Neural cell (in vitro differentiated cells): ENCODE data around the gene DAP3.
A peak's percentile ranks its signal among the peaks of the same experiment; 100 is the strongest.

Source experiments
- EP300 ChIP-seq: fragments of 450-650 bp; conservative IDR thresholded peaks from 2 replicates; pipeline ENCODE4 v1.6.1; 2014; ENCODE audit warnings: antibody characterized with exemption, mild to moderate bottlenecking, moderate library complexity; ENCODE audit not compliant: poor library complexity, severe bottlenecking
- EZH2 ChIP-seq: fragments of 200-600, 300-800 bp; shearing (Covaris generic), sonication (generic); IDR thresholded peaks from 2 replicates; pipeline ENCODE4 v1.6.1; 2014; ENCODE audit warnings: antibody characterized with exemption, low read length, borderline replicate concordance, mild to moderate bottlenecking; ENCODE audit not compliant: insufficient read depth, poor library complexity, severe bottlenecking
- POLR2AphosphoS5 ChIP-seq: IDR thresholded peaks from 2 replicates; pipeline ENCODE4 v1.6.1; 2012
- RAD21 ChIP-seq: fragments of 450-650 bp; conservative IDR thresholded peaks from 2 replicates; pipeline ENCODE4 v1.6.1; 2014; ENCODE audit warnings: antibody characterized with exemption, mild to moderate bottlenecking, moderate library complexity
- SMC3 ChIP-seq: fragments of 450-650 bp; conservative IDR thresholded peaks from 2 replicates; pipeline ENCODE4 v1.6.1; 2014; ENCODE audit warnings: antibody characterized with exemption, mild to moderate bottlenecking, moderate library complexity; ENCODE audit not compliant: poor library complexity
- TAF1 ChIP-seq: IDR thresholded peaks from 2 replicates; pipeline ENCODE4 v1.6.1; 2012; ENCODE audit warnings: low read depth
- TF ChIP-seq, protein P1 (sequence below): fragments of 450-650 bp; IDR thresholded peaks from 2 replicates; pipeline ENCODE4 v1.5.1; 2014; ENCODE audit warnings: antibody characterized with exemption, mild to moderate bottlenecking, moderate library complexity; ENCODE audit not compliant: poor library complexity, severe bottlenecking
- TF ChIP-seq, protein P2 (sequence below): IDR thresholded peaks from 2 replicates; pipeline ENCODE4 v1.6.1; 2012; ENCODE audit warnings: borderline replicate concordance

DNA sequence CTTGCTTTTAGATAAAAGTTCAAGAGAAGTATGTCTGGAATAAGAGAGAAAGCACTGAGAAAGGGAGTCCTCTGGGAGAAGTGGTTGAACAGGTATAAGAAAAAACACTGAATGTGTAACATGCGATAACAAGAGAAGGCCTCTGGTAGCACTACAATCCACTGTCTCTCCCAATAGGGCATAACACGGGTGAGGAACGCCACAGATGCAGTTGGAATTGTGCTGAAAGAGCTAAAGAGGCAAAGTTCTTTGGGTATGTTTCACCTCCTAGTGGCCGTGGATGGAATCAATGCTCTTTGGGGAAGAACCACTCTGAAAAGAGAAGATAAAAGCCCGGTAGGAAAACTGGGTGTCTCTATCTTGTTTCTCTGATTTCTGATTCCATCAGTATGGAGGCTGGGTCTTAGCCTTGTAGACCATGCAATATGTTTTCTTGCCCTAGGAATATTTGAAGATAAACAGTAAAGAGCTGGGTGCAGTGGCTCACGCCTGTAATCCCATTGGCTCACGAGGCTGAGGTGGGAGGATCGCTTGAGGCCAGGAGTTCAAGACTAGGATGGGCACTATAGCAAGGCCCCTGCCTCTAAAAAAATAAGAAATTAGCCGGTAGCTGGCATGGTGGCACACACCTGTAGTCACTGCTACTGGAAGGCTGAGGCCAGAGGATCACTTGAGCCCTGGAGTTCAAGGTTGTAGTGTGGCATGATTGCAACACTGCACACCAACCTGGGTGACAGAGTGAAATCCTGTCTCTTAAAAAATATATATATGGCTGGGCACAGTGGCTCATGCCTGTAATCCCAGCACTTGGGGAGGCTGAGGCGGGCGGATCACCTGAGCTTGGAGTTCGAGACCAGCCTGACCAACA is 40.4 kb downstream of the DAP3 start:
- TF ChIP-seq EZH2 (no peak), POLR2AphosphoS5 (no peak), TAF1 (no peak), EP300 (no peak), SMC3 (peak; percentile 79), RAD21 (peak; percentile 84)
- TF ChIP-seq, protein P1, sequence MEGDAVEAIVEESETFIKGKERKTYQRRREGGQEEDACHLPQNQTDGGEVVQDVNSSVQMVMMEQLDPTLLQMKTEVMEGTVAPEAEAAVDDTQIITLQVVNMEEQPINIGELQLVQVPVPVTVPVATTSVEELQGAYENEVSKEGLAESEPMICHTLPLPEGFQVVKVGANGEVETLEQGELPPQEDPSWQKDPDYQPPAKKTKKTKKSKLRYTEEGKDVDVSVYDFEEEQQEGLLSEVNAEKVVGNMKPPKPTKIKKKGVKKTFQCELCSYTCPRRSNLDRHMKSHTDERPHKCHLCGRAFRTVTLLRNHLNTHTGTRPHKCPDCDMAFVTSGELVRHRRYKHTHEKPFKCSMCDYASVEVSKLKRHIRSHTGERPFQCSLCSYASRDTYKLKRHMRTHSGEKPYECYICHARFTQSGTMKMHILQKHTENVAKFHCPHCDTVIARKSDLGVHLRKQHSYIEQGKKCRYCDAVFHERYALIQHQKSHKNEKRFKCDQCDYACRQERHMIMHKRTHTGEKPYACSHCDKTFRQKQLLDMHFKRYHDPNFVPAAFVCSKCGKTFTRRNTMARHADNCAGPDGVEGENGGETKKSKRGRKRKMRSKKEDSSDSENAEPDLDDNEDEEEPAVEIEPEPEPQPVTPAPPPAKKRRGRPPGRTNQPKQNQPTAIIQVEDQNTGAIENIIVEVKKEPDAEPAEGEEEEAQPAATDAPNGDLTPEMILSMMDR, result peak; percentile 86
- TF ChIP-seq, protein P2, sequence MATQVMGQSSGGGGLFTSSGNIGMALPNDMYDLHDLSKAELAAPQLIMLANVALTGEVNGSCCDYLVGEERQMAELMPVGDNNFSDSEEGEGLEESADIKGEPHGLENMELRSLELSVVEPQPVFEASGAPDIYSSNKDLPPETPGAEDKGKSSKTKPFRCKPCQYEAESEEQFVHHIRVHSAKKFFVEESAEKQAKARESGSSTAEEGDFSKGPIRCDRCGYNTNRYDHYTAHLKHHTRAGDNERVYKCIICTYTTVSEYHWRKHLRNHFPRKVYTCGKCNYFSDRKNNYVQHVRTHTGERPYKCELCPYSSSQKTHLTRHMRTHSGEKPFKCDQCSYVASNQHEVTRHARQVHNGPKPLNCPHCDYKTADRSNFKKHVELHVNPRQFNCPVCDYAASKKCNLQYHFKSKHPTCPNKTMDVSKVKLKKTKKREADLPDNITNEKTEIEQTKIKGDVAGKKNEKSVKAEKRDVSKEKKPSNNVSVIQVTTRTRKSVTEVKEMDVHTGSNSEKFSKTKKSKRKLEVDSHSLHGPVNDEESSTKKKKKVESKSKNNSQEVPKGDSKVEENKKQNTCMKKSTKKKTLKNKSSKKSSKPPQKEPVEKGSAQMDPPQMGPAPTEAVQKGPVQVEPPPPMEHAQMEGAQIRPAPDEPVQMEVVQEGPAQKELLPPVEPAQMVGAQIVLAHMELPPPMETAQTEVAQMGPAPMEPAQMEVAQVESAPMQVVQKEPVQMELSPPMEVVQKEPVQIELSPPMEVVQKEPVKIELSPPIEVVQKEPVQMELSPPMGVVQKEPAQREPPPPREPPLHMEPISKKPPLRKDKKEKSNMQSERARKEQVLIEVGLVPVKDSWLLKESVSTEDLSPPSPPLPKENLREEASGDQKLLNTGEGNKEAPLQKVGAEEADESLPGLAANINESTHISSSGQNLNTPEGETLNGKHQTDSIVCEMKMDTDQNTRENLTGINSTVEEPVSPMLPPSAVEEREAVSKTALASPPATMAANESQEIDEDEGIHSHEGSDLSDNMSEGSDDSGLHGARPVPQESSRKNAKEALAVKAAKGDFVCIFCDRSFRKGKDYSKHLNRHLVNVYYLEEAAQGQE, result no peak
